ENCODE data around the gene TMEM121.
"Not testable (repeated sequence)": the region's sequence is repeated elsewhere in the genome, so short reads cannot be mapped to it uniquely, and the experiment has no call there.

The TMEM121 gene

DNA sequence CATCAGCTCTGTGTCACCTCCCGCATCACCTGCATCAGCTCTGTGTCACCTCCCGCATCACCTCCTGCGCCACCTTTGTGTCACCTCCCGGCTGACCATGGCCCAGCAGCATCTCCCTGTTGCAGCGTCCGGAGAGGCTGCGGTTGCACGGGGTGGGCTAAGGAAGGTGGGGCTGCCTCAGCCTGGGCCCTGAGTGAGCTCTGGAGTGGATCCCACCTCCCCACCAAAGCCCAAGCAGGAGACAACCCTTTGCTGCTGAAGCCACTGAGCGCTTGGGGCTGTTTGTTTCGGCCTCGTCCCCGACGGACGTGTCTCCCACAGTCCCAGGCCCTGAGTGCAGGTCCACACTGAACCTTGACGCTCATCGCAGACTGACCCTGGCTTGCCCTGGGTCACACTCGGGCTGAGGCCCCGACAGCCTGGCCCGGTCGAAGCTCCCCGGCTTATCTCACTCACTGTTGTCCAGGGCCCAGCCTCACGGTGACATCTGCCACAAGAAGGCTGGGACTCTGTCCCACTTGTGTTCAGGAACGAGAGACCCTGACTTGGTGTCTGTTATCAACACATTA is 12.2 kb downstream of the TMEM121 start:
- TF ChIP-seq, protein P1, sequence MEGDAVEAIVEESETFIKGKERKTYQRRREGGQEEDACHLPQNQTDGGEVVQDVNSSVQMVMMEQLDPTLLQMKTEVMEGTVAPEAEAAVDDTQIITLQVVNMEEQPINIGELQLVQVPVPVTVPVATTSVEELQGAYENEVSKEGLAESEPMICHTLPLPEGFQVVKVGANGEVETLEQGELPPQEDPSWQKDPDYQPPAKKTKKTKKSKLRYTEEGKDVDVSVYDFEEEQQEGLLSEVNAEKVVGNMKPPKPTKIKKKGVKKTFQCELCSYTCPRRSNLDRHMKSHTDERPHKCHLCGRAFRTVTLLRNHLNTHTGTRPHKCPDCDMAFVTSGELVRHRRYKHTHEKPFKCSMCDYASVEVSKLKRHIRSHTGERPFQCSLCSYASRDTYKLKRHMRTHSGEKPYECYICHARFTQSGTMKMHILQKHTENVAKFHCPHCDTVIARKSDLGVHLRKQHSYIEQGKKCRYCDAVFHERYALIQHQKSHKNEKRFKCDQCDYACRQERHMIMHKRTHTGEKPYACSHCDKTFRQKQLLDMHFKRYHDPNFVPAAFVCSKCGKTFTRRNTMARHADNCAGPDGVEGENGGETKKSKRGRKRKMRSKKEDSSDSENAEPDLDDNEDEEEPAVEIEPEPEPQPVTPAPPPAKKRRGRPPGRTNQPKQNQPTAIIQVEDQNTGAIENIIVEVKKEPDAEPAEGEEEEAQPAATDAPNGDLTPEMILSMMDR (conservative IDR thresholded peaks at IDR 0.05; ENCODE audit: control insufficient read depth, insufficient read depth, low read depth, low read length), result no peak
- DNase-seq (ENCODE audit: low read depth), result no peak
- H3K4me3 ChIP-seq (ENCODE audit: control insufficient read depth, low read depth, low read length), result no peak overlapping the region

DNA sequence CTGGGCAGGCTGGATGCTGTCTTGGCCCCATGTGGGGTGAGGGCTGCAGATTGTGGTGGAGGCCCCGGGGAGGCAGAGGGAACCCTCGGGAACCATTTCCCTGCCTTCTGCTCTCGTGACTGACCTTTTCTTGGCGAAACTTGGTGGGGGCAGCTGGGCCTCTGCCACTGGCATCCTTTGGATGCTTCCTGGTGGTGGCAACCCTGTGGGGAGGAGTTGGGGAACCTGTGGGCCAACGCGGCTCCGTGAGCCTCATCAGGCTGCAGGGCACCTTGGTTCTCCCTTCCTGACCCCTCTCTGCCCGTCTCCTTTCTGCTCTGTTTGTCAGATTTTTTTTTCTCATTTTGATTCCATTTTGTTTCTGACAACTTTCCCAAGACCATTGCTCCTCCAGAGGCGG is 14.4 kb downstream of the TMEM121 start:
- H3K4me3 ChIP-seq (ENCODE audit: control insufficient read depth, low read depth, low read length), result no peak overlapping the region
- no peak for DNase-seq (ENCODE audit: low read depth)
- TF ChIP-seq, protein P1 (conservative IDR thresholded peaks at IDR 0.05; ENCODE audit: control insufficient read depth, insufficient read depth, low read depth, low read length), result no peak

DNA sequence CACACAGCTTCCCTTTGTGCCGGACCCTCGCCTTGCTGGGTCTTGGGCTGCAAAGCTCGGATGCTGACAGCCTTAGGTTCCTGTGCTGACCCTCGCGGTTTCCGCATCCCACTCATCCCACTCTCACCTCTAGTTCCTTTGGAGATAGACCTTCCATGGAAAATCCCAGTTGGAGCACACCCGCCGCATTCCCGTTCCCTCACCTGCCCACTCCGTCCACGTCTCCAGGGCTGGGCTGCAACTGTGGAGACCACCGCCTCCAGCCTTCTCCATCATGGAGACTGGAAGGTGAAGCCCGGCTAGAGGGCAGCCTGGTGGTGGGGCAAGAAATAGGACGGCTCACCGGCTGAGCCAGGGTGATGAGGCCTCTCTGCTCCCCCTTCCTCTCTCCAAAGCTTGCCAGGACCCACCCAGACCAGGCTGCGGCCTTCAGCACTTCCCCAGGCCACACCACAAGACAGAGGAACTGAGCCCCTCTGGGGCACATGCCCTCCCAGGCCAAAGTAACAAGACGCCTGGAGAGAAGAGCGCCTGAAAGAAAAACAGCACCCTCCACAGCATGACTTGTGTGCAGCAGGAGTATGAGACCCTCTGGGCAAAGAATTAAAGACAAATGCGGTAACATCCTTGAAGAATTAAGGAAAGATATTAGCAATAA is 15.0 kb downstream of the TMEM121 start:
- DNase-seq (ENCODE audit: low read depth), result no peak
- H3K4me3 ChIP-seq (ENCODE audit: control insufficient read depth, low read depth, low read length), result no peak overlapping the region
- TF ChIP-seq, protein P1 (conservative IDR thresholded peaks at IDR 0.05; ENCODE audit: control insufficient read depth, insufficient read depth, low read depth, low read length), result no peak

DNA sequence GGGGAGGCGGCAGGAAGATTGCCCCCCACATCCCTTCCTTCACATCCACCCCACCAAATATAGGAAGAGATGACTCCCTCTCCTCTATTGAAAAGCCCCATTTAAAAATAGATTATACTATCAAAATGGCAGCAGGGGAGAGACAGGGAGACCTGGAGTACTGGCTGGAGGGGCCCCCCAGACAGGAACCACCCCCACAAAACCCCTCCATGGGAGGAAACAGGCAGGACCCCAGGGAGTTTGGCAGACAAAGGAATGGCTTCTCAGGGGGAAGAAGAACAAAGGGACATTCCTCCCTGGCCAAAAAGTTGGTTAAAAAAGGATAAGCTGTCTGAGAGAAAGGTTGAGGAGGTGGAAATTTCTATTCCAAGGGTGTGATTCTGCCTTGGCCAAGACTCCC is 19.3 kb downstream of the TMEM121 start:
- H3K4me3 ChIP-seq (ENCODE audit: control insufficient read depth, low read depth, low read length); DNase-seq (ENCODE audit: low read depth): not testable (repeated sequence)

DNA sequence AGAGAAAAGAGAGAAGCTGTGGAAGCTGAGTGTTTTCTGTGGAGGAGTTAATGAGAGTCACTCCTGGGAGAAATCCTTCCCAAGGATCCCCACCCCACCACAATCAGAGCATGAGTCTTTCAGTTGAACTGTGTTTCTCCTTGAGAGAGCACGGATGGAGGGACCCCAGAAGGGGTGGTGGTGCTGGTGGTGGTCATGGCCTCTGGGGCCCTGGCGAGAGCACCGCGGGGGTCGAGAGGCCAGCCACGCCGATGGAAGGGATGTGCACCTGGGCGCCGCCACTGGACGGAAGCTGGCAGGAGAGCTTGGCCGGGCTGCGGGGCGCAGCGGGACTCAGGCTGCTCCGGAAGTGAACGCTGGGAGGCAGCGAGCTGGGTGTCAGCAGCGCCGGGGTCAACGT is 20.0 kb downstream of the TMEM121 start:
- DNase-seq (ENCODE audit: low read depth); H3K4me3 ChIP-seq (ENCODE audit: control insufficient read depth, low read depth, low read length): not testable (repeated sequence)

DNA sequence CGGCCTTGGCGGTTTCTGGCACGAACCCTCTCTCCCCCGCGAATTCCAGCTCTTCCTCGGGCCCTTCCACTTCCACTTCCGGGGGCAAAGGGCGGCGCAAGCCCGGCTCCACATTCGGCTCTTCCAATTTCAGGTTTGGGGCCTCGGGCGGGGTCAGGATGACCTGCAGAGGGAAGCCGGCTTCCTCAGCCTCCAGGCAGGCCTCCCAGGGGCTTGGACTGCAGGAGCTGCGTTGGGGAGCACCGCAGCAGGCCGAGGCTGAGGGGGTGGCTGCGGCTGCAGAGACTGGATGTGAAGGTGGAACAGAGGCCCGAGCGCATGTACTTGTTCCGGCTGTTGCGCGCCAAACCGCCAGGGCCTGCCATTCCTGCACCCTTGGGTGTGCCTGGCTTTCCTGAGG is 20.7 kb downstream of the TMEM121 start:
- not testable (repeated sequence) for DNase-seq (ENCODE audit: low read depth); H3K4me3 ChIP-seq (ENCODE audit: control insufficient read depth, low read depth, low read length)

DNA sequence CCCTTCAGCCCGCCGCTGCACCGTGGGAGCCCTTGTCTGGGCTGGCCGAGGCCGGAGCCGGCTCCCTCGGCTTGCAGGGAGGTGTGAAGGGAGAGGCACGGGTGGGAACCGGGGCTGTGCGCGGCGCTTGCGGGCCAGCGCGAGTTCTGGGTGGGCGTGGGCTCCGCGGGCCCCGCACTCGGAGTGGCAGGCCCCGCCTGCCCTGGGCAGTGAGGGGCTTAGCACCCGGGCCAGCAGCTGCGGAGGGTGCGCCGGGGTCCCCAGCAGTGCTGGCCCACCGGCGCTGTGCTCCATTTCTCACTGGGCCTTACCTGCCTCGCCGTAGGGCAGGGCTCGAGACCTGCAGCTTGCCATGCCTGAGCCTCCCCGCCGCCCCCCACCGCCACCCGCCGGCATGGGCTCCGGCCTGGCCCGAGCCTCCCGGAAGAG is 21.4 kb downstream of the TMEM121 start:
- DNase-seq (ENCODE audit: low read depth), result no peak
- no peak overlapping the region for H3K4me3 ChIP-seq (ENCODE audit: control insufficient read depth, low read depth, low read length)
- TF ChIP-seq, protein P1 (conservative IDR thresholded peaks at IDR 0.05; ENCODE audit: control insufficient read depth, insufficient read depth, low read depth, low read length), result no peak

DNA sequence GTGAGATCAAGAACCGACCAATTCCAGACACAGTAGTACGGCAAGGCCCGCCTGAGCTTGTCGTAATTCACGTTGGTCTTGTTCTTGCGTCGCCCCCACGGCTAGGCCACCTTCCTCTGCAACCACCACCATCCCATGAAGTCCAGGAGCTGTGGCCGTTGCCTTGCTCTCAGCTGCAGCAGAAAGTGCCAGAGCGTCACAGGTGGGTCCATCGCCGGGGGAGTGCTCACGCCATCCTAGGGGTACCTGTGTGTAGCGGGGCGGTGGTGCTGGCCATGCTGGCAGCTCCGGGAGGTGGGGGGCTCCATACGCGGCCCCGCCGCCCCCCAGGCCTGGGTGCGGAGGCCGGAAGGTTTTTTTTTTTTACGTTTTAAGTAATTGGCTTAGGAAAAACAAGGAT is 23.1 kb downstream of the TMEM121 start:
- DNase-seq (ENCODE audit: low read depth), result no peak
- no peak overlapping the region for H3K4me3 ChIP-seq (ENCODE audit: control insufficient read depth, low read depth, low read length)
- TF ChIP-seq, protein P1 (conservative IDR thresholded peaks at IDR 0.05; ENCODE audit: control insufficient read depth, insufficient read depth, low read depth, low read length), result no peak
